AML-193 (cell line): Measurements from ENCODE around the gene ARMC3.
A peak's percentile ranks its signal among the peaks of the same experiment; 100 is the strongest.
"Not testable (repeated sequence)": the region's sequence is repeated elsewhere in the genome, so short reads cannot be mapped to it uniquely, and the experiment has no call there.

ENCODE experiments used
- DNase-seq, 2 experiments: peaks; one replicate each; lab custom pipeline; 2025; lab: John Stamatoyannopoulos, UW

ARMC3 gene

GRCh38 chr10:23051278-23051677 is 123.4 kb downstream of the ARMC3 start:
- DNase-seq, result no peak

GRCh38 chr10:23051855-23052331 is 124.0 kb downstream of the ARMC3 start:
- DNase-seq, result no peak

DNA sequence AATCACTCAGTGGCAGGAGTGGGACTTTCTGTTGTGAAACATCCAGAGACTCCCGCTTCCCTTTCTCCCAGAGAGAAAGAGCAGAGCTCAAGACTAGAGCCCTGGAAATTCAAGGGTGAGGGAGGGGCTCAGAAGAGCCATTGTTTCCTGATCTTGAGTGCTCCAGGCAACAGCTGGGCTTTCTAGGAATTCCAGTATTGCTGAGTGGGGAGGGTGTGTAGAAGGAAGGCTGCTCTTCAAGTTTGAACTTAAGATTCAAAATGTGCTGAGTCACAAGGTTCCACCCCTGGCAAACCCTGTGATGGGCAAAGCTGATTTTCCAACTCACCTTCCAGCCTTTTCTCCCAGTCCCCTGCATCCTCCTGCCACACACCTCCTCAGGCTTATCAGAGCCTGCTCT is 125.2 kb downstream of the ARMC3 start:
- no peak for DNase-seq

DNA sequence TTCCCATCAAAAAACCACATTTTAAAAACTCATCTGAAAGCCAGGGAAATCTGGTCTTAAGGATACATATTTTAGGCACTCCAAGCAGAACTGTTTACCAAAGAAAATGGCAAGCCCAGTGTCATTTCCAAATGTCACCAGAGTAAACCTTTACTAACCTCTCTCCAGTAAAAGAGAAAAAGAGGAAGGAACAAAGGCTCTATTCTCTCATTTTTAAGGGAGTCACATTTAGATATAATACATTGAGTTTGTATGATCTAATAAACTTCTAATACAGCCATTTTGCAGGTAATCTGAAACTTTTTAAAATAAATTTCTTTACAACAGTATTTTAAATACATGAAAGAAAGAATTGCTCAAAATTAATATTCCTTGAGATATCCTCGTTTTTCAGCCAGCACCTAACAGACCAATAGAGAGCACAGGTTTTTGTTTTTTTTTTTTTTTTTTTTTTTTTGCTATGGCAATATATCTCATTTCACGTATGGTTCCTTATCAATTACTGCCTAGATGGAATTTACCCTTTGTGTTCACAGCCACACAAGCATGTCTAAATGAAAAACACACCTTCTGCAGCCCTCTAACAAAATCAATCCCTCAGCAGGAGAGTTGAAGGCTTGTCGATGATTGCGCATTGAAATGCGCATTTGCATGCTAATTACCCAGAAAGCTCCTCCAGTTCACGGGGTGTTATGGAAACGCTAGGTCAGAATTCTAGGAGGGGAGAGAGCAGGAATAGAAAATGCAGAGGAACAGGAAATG is 127.8 kb downstream of the ARMC3 start:
- DNase-seq, result no peak

- DNase-seq, result no peak
Measured at GRCh38 chr10:23056186-23056579, 128.3 kb downstream of the ARMC3 start.

GRCh38 chr10:23058366-23058765 is 130.5 kb downstream of the ARMC3 start:
- DNase-seq, result no peak

- no peak for DNase-seq
Measured at GRCh38 chr10:23060918-23061317, 133.1 kb downstream of the ARMC3 start.

GRCh38 chr10:23063045-23063972 is 135.5 kb downstream of the ARMC3 start:
- no peak for DNase-seq

DNA sequence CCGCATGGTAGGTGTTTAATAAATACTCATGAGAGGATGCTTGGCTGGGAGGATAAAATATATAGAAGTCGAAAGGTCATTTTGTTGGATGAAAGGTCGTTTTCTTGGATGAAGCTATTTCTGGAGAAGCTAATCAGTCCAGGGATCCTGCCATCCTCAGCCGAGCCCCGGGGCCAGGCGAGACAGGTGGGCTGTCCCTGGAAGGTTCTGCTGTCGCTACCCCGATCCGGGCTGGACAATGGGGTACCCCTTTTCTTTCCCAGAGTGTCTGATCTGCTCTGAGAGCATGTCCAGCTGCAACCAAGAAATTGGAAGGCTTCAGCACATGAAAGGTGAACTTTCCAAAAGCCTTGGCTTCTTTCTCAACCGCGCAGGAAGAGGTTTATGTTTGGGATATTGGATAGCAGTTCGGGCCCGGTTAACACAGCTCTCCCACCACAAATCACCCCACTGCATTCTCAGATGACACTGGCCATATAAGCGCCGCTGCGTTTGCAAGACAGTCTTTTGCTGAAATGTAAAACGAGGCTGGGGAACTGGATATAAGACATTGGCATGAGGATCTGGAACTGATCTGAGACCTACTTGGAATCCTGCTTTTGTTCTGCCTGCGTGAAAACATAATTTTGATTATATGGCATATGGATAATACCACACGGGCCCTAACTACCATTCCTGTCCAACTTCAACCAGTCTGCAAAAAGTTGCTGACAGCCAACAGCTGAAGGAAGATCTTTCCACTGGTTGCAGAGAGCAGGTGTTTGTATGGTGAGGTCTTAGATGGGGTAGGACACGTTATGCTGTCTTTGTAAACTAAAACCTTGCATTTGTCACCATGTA is 136.3 kb downstream of the ARMC3 start:
- DNase-seq, result no peak

GRCh38 chr10:23064813-23065114 is 136.9 kb downstream of the ARMC3 start:
- DNase-seq, result not testable (repeated sequence)

DNA sequence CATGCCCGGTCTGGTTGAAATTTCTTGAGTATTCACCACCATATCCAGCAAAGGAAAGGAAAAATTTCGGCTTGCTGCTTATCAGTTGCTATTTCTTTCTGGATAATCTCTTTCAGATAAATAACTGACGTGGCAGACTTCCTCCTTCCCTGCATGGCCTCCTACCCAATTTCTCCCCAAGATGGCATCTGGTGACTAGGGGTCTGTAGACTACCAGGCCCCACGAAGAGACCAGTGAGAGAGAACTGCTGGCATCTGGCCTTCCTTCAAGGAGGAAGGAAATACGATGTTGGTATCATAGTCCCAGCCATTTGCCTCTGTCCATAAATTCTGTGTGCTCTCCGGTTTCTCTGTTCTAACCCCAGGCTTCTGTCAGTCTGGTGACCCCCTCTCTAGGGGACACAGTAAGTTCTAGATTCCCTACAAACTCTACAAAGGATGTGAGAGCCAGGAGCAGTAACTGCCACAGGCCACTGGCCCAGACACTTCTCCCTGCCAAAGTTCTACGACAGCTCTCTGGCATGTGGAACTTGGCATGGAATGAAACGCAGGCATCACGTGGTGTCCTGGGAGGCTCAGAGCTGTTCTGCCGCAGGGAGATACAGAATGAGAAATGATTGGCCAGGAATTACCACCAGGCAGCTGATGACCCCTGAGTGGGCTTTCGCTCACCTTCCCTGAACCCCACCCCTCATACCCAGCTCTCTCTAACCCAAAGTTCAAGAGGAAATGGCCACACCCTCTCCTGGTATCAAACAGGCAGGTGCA is 137.5 kb downstream of the ARMC3 start:
- DNase-seq, result no peak

DNA sequence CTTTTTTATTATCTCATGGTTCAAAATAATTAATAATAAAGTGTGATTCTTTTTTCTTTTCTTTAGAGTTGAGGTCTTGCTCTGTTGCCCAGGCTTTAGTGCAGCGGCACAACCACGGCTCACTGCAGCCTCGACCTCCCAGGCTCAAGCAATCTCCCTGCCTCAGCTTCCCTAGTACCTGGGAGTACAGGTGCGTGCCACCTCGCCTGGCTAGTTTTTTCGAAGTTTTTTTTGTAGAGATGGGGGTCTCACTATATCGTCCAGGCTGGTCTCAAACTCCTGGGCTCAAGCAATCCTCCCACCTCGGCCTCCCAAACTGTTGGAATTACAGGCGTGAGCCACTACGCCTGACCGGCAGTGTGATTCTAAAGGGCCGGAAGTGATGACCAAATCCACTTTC is 139.5 kb downstream of the ARMC3 start:
- DNase-seq, result no peak

GRCh38 chr10:23067939-23068775 is 140.3 kb downstream of the ARMC3 start:
- DNase-seq, result peak in 1 of 2 experiments; percentile 49

DNA sequence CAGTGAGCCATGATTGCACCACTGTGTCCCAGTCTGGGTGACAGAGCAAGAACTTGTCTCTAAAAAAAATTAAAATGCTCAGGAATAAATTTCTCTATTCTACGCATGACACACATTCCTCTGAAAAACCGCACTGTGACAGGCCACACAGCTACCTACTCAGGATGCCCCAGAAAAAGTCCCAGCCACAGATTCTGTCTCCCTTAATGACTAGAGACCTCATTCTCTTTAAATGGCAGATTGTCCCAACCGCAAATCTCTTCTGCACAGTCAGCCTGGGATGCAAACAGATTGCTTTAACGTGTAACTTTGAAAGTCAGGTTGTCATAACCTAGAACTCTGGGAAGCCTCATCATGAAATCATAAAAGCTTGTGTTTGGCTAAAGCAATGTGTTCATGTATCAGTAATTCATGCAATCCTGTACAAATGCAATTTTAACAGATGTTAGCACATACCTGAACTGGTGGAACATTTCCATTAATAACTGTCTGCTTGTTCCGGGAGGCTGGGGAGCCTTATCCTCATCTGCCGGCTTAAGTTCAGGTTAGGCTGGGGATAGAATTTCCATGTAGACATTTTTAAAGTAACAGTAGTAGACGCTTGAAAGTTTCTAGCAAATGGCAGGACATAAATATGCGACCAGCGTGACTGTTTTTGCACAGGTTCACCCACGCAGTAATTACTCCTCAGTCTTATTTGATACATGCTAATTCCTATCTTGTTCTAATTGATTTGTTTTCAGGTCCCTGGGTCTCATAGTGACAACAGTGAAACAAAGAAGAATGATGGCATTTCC is 141.4 kb downstream of the ARMC3 start:
- DNase-seq, result no peak

GRCh38 chr10:23070092-23070912 is 142.4 kb downstream of the ARMC3 start:
- not testable (repeated sequence) for DNase-seq

- no peak for DNase-seq
Measured at GRCh38 chr10:23070913-23071218, 143.0 kb downstream of the ARMC3 start.

- not testable (repeated sequence) for DNase-seq
Measured at GRCh38 chr10:23072593-23072992, 144.7 kb downstream of the ARMC3 start.

- DNase-seq, result no peak
Measured at GRCh38 chr10:23073527-23073926, 145.7 kb downstream of the ARMC3 start.

- no peak for DNase-seq
Measured at GRCh38 chr10:23075672-23076071, 147.8 kb downstream of the ARMC3 start.
